CD4-positive, alpha-beta T cell treated with Interleukin-6 at 100 ng/mL for 8 hours (primary cell): ENCODE results near the gene GLCE.
"Not testable (repeated sequence)": the region's sequence is repeated elsewhere in the genome, so short reads cannot be mapped to it uniquely, and the experiment has no call there.

Source experiments
- DNase-seq: peaks from one replicate; pipeline ENCODE4 v3.0.0-alpha.2; 2020; ENCODE audit warnings: mixed read lengths, low spot score

GLCE gene

GRCh38 chr15:69138963-69139362, 21.5 kb upstream of the GLCE start:
- no peak for DNase-seq

- DNase-seq: no peak
These were observed 20.1 kb upstream of the GLCE start for GRCh38 chr15:69140306-69140705.

GRCh38 chr15:69141286-69141701, 19.1 kb upstream of the GLCE start:
- no peak for DNase-seq

GRCh38 chr15:69141833-69142232, 18.6 kb upstream of the GLCE start:
- no peak for DNase-seq

- DNase-seq: no peak
These were observed 16.5 kb upstream of the GLCE start for GRCh38 chr15:69143756-69144436.

GRCh38 chr15:69144530-69144929, 15.9 kb upstream of the GLCE start:
- DNase-seq: no peak

- no peak for DNase-seq
These were observed 15.2 kb upstream of the GLCE start for GRCh38 chr15:69145149-69145693.

- DNase-seq: no peak
These were observed 14.5 kb upstream of the GLCE start for GRCh38 chr15:69145694-69146492.

GRCh38 chr15:69146724-69147435, 13.6 kb upstream of the GLCE start:
- no peak for DNase-seq

- no peak for DNase-seq
These were observed 12.0 kb upstream of the GLCE start for GRCh38 chr15:69148465-69148864.

- no peak for DNase-seq
These were observed 11.3 kb upstream of the GLCE start for GRCh38 chr15:69149163-69149562.

- no peak for DNase-seq
These were observed 10.6 kb upstream of the GLCE start for GRCh38 chr15:69149803-69150202.

- no peak for DNase-seq
These were observed 10.1 kb upstream of the GLCE start for GRCh38 chr15:69150336-69150735.

GRCh38 chr15:69150841-69151240, 9.6 kb upstream of the GLCE start:
- no peak for DNase-seq

- no peak for DNase-seq
These were observed 7.4 kb upstream of the GLCE start for GRCh38 chr15:69153046-69153445.

GRCh38 chr15:69153587-69153986, 6.8 kb upstream of the GLCE start:
- DNase-seq: not testable (repeated sequence)

GRCh38 chr15:69154078-69154477, 6.4 kb upstream of the GLCE start:
- no peak for DNase-seq

GRCh38 chr15:69154684-69155083, 5.8 kb upstream of the GLCE start:
- no peak for DNase-seq

GRCh38 chr15:69156736-69157381, 3.6 kb upstream of the GLCE start:
- no peak for DNase-seq

GRCh38 chr15:69158201-69158842, 2.1 kb upstream of the GLCE start:
- DNase-seq: no peak

- DNase-seq: no peak
These were observed 1.6 kb upstream of the GLCE start for GRCh38 chr15:69158843-69159240.

- DNase-seq: no peak
These were observed 662 bp upstream of the GLCE start for GRCh38 chr15:69159805-69160140.
